ENCODE results near the gene MAP4K5.
"Not testable (repeated sequence)": the region's sequence is repeated elsewhere in the genome, so short reads cannot be mapped to it uniquely, and the experiment has no call there.

Gene MAP4K5

GRCh38 chr14:50532502-50533240 is at the start of gene MAP4K5:
TSS of gene MAP4K5 (minus strand) at chr14:50532569. CDS start at chr14:50532049, 520 bp downstream.
- H3K27me3 Mint-ChIP-seq = no peaks in the 10 kb centered on the region
- peak within 1 kb of the TSS; percentile 92 for H3K4me3 Mint-ChIP-seq
- H3K9me3 Mint-ChIP-seq (ENCODE audit: low read depth) = no peaks in the 10 kb centered on the region
- H3K27ac Mint-ChIP-seq = peak within 1 kb of the TSS; percentile 88
- H3K4me1 Mint-ChIP-seq (ENCODE audit: low read depth) = peaks cover 50% of the 10 kb centered on the region
- H3K36me3 Mint-ChIP-seq = peaks cover 7% of the 10 kb centered on the region

- H3K36me3 Mint-ChIP-seq = no peaks in the 10 kb centered on the region
- H3K4me1 Mint-ChIP-seq (ENCODE audit: low read depth) = no peaks in the 10 kb centered on the region
- H3K27me3 Mint-ChIP-seq = no peaks in the 10 kb centered on the region
- H3K27ac Mint-ChIP-seq = no peak overlapping the region
- no peaks in the 10 kb centered on the region for H3K9me3 Mint-ChIP-seq (ENCODE audit: low read depth)
- no peak overlapping the region for H3K4me3 Mint-ChIP-seq
Measured at GRCh38 chr14:50578433-50578832, 46.1 kb upstream of the MAP4K5 start.

GRCh38 chr14:50577982-50578381 is 45.6 kb upstream of the MAP4K5 start:
- Mint-ChIP-seq H3K27me3 (no peaks in the 10 kb centered on the region), H3K36me3 (peaks cover under 1% of the 10 kb centered on the region), H3K4me3 (no peak overlapping the region), H3K27ac (no peak overlapping the region), H3K4me1 (ENCODE audit: low read depth) (no peaks in the 10 kb centered on the region), H3K9me3 (ENCODE audit: low read depth) (no peaks in the 10 kb centered on the region)

GRCh38 chr14:50575769-50576168 is 43.4 kb upstream of the MAP4K5 start:
- Mint-ChIP-seq H3K4me1 (ENCODE audit: low read depth) (no peaks in the 10 kb centered on the region), H3K27ac (no peak overlapping the region), H3K27me3 (no peaks in the 10 kb centered on the region)

GRCh38 chr14:50573862-50574261 is 41.5 kb upstream of the MAP4K5 start:
- Mint-ChIP-seq H3K27me3 (no peaks in the 10 kb centered on the region), H3K4me3 (no peak overlapping the region), H3K27ac (no peak overlapping the region), H3K36me3 (peaks cover 19% of the 10 kb centered on the region), H3K9me3 (ENCODE audit: low read depth) (peaks cover 18% of the 10 kb centered on the region), H3K4me1 (ENCODE audit: low read depth) (no peaks in the 10 kb centered on the region)

More at GRCh38 chr14:50575769-50576168, 43.4 kb upstream of the MAP4K5 start:
- H3K9me3 Mint-ChIP-seq (ENCODE audit: low read depth) = peaks cover 7% of the 10 kb centered on the region
- H3K36me3 Mint-ChIP-seq = peaks cover 12% of the 10 kb centered on the region
- no peak overlapping the region for H3K4me3 Mint-ChIP-seq

GRCh38 chr14:50569714-50570274 is 37.4 kb upstream of the MAP4K5 start:
- H3K27ac Mint-ChIP-seq = no peak overlapping the region
- no peaks in the 10 kb centered on the region for H3K4me1 Mint-ChIP-seq (ENCODE audit: low read depth)
- H3K27me3 Mint-ChIP-seq = no peaks in the 10 kb centered on the region
- H3K36me3 Mint-ChIP-seq = peaks cover 24% of the 10 kb centered on the region
- H3K9me3 Mint-ChIP-seq (ENCODE audit: low read depth) = peaks cover 24% of the 10 kb centered on the region
- H3K4me3 Mint-ChIP-seq = no peak overlapping the region

- Mint-ChIP-seq H3K27me3 (peaks cover 20% of the 10 kb centered on the region), H3K27ac (no peak overlapping the region), H3K4me1 (ENCODE audit: low read depth) (peaks cover 10% of the 10 kb centered on the region), H3K36me3 (peaks cover 2% of the 10 kb centered on the region), H3K4me3 (no peak overlapping the region), H3K9me3 (ENCODE audit: low read depth) (no peaks in the 10 kb centered on the region)
Measured at GRCh38 chr14:50562841-50563240, 30.5 kb upstream of the MAP4K5 start.

GRCh38 chr14:50560931-50561285 is 28.5 kb upstream of the MAP4K5 start:
- Mint-ChIP-seq H3K27ac (no peak overlapping the region), H3K27me3 (peaks cover 32% of the 10 kb centered on the region), H3K9me3 (ENCODE audit: low read depth) (peaks cover under 1% of the 10 kb centered on the region), H3K4me1 (ENCODE audit: low read depth) (peaks cover 10% of the 10 kb centered on the region), H3K4me3 (peak overlapping the region; percentile 82), H3K36me3 (no peaks in the 10 kb centered on the region)

- Mint-ChIP-seq H3K4me1 (ENCODE audit: low read depth) (peaks cover 10% of the 10 kb centered on the region), H3K36me3 (peaks cover 3% of the 10 kb centered on the region), H3K27me3 (peaks cover 36% of the 10 kb centered on the region), H3K4me3 (peak within 1 kb of the TSS; percentile 82), H3K27ac (no peak within 1 kb of the TSS), H3K9me3 (ENCODE audit: low read depth) (peaks cover 3% of the 10 kb centered on the region)
Measured at GRCh38 chr14:50559990-50560930, 27.9 kb upstream of the MAP4K5 start, which contains the start of gene ATL1. TSS of gene ATL1 (plus strand) at chr14:50560145. CDS start at chr14:50560266, 121 bp downstream.

GRCh38 chr14:50552796-50553195 is 20.4 kb upstream of the MAP4K5 start:
- Mint-ChIP-seq H3K36me3 (peaks cover 15% of the 10 kb centered on the region), H3K9me3 (ENCODE audit: low read depth) (peaks cover 19% of the 10 kb centered on the region), H3K27me3 (peaks cover 32% of the 10 kb centered on the region)
- not testable (repeated sequence) for H3K4me3 Mint-ChIP-seq; H3K4me1 Mint-ChIP-seq (ENCODE audit: low read depth); H3K27ac Mint-ChIP-seq

- Mint-ChIP-seq H3K27me3 (peaks cover 25% of the 10 kb centered on the region), H3K4me1 (ENCODE audit: low read depth) (no peaks in the 10 kb centered on the region), H3K36me3 (peaks cover 17% of the 10 kb centered on the region), H3K9me3 (ENCODE audit: low read depth) (peaks cover 19% of the 10 kb centered on the region), H3K4me3 (no peak overlapping the region), H3K27ac (no peak overlapping the region)
Measured at GRCh38 chr14:50551877-50552276, 19.5 kb upstream of the MAP4K5 start.

- peaks cover 15% of the 10 kb centered on the region for H3K9me3 Mint-ChIP-seq (ENCODE audit: low read depth)
- no peak overlapping the region for H3K27ac Mint-ChIP-seq
- peaks cover 16% of the 10 kb centered on the region for H3K27me3 Mint-ChIP-seq
- no peak overlapping the region for H3K4me3 Mint-ChIP-seq
- peaks cover 14% of the 10 kb centered on the region for H3K36me3 Mint-ChIP-seq
- H3K4me1 Mint-ChIP-seq (ENCODE audit: low read depth) = no peaks in the 10 kb centered on the region
Measured at GRCh38 chr14:50550294-50550693, 17.9 kb upstream of the MAP4K5 start.

GRCh38 chr14:50545618-50546017 is 13.2 kb upstream of the MAP4K5 start:
- peaks cover 4% of the 10 kb centered on the region for H3K36me3 Mint-ChIP-seq
- no peak overlapping the region for H3K27ac Mint-ChIP-seq
- peaks cover 1% of the 10 kb centered on the region for H3K9me3 Mint-ChIP-seq (ENCODE audit: low read depth)
- peaks cover 5% of the 10 kb centered on the region for H3K27me3 Mint-ChIP-seq
- H3K4me1 Mint-ChIP-seq (ENCODE audit: low read depth) = peaks cover 12% of the 10 kb centered on the region
- H3K4me3 Mint-ChIP-seq = no peak overlapping the region

- no peaks in the 10 kb centered on the region for H3K9me3 Mint-ChIP-seq (ENCODE audit: low read depth)
- peaks cover 3% of the 10 kb centered on the region for H3K36me3 Mint-ChIP-seq
- peaks cover 5% of the 10 kb centered on the region for H3K27me3 Mint-ChIP-seq
- H3K4me3 Mint-ChIP-seq = no peak overlapping the region
- peaks cover 14% of the 10 kb centered on the region for H3K4me1 Mint-ChIP-seq (ENCODE audit: low read depth)
- no peak overlapping the region for H3K27ac Mint-ChIP-seq
Measured at GRCh38 chr14:50544911-50545310, 12.5 kb upstream of the MAP4K5 start.

GRCh38 chr14:50542941-50543418 is 10.6 kb upstream of the MAP4K5 start:
- H3K4me1 Mint-ChIP-seq (ENCODE audit: low read depth) = peaks cover 14% of the 10 kb centered on the region
- no peaks in the 10 kb centered on the region for H3K9me3 Mint-ChIP-seq (ENCODE audit: low read depth)
- H3K27ac Mint-ChIP-seq = no peak overlapping the region
- H3K27me3 Mint-ChIP-seq = no peaks in the 10 kb centered on the region
- H3K4me3 Mint-ChIP-seq = no peak overlapping the region
- H3K36me3 Mint-ChIP-seq = peaks cover 3% of the 10 kb centered on the region
